WTC11 (cell line): Measurements from ENCODE around the gene NUDT22. TPM values are rescaled to one million over a fixed set of nuclear protein-coding genes. Genes with fewer than 3 reads are reported as not detected.
A peak's percentile ranks its signal among the peaks of the same experiment; 100 is the strongest.

Experiments used
- CBFB ChIP-seq: sonication (generic); formaldehyde crosslinking; IDR thresholded peaks from 2 replicates; pipeline ENCODE4 v1.8.1; 2022; ENCODE audit warnings: mild to moderate bottlenecking, low read depth, missing genetic modification reagents
- CREM ChIP-seq: sonication (generic); formaldehyde crosslinking; IDR thresholded peaks from 2 replicates; pipeline ENCODE4 v1.8.1; 2022; ENCODE audit warnings: mild to moderate bottlenecking, missing genetic modification reagents, moderate library complexity
- GRHL2 ChIP-seq: fragments of 250-450 bp; sonication (Bioruptor Pico); IDR thresholded peaks from 2 replicates; pipeline ENCODE4 v1.8.0; 2022; ENCODE audit warnings: mild to moderate bottlenecking, moderate library complexity; ENCODE audit not compliant: insufficient replicate concordance, severe bottlenecking
- KAT7 ChIP-seq: sonication (generic); formaldehyde crosslinking; IDR thresholded peaks from 2 replicates; pipeline ENCODE4 v1.8.1; 2023; ENCODE audit warnings: missing genetic modification reagents, mild to moderate bottlenecking, borderline replicate concordance
- NFYB ChIP-seq: sonication (generic); formaldehyde crosslinking; conservative IDR thresholded peaks from 2 replicates; pipeline ENCODE4 v1.8.0; 2022; ENCODE audit warnings: low read depth, missing genetic modification reagents
- NR1H2 ChIP-seq: sonication (generic); formaldehyde crosslinking; IDR thresholded peaks from 2 replicates; pipeline ENCODE4 v1.9.0; 2021; ENCODE audit warnings: mild to moderate bottlenecking, moderate library complexity, missing genetic modification reagents
- NR3C1 ChIP-seq: sonication (generic); formaldehyde crosslinking; conservative IDR thresholded peaks from 2 replicates; pipeline ENCODE4 v1.8.1; 2023; ENCODE audit warnings: low read depth, mild to moderate bottlenecking, missing genetic modification reagents
- PRRX2 ChIP-seq: fragments of 250-450 bp; sonication (Bioruptor Pico); IDR thresholded peaks from 2 replicates; pipeline ENCODE4 v1.8.0; 2021; ENCODE audit warnings: mild to moderate bottlenecking
- RORB ChIP-seq: fragments of 250-450 bp; sonication (Bioruptor Pico); IDR thresholded peaks from 2 replicates; pipeline ENCODE4 v1.9.0; 2021; ENCODE audit warnings: mild to moderate bottlenecking
- SMAD4 ChIP-seq: sonication (generic); formaldehyde crosslinking; IDR thresholded peaks from 2 replicates; pipeline ENCODE4 v1.8.0; 2022; ENCODE audit warnings: mild to moderate bottlenecking, missing genetic modification reagents
- TCF7 ChIP-seq: sonication (generic); formaldehyde crosslinking; IDR thresholded peaks from 2 replicates; pipeline ENCODE4 v1.8.0; 2022; ENCODE audit warnings: mild to moderate bottlenecking, low read depth, missing genetic modification reagents, moderate library complexity
- ZBTB21 ChIP-seq: sonication (generic); formaldehyde crosslinking; IDR thresholded peaks from 2 replicates; pipeline ENCODE4 v1.8.1; 2023; ENCODE audit warnings: mild to moderate bottlenecking, missing genetic modification reagents, borderline replicate concordance
- ZNF121 ChIP-seq: sonication (generic); formaldehyde crosslinking; IDR thresholded peaks from 2 replicates; pipeline ENCODE4 v1.8.0; 2023; ENCODE audit warnings: missing genetic modification reagents
- ZNF138 ChIP-seq: sonication (generic); formaldehyde crosslinking; conservative IDR thresholded peaks from 2 replicates; pipeline ENCODE4 v1.8.1; 2022; ENCODE audit warnings: mild to moderate bottlenecking, moderate library complexity, missing genetic modification reagents
- total RNA-seq: library from RNA; stranded (reverse); gene quantifications from 3 replicates; pipeline ENCODE4 v1.2.3, GENCODE V29; 2021
- TF ChIP-seq, protein P1 (sequence below): sonication (generic); formaldehyde crosslinking; IDR thresholded peaks from 2 replicates; pipeline ENCODE4 v1.8.0; 2022; ENCODE audit warnings: mild to moderate bottlenecking, missing genetic modification reagents
- TF ChIP-seq, protein P2 (sequence below): fragments of 250-450 bp; sonication (Bioruptor Pico); IDR thresholded peaks from 2 replicates; pipeline ENCODE4 v1.9.0; 2021; ENCODE audit warnings: mild to moderate bottlenecking
- TF ChIP-seq, protein P3 (sequence below): sonication (generic); formaldehyde crosslinking; IDR thresholded peaks from 2 replicates; pipeline ENCODE4 v1.8.1; 2023; ENCODE audit warnings: mild to moderate bottlenecking, missing genetic modification reagents
- TF ChIP-seq, protein P4 (sequence below): sonication (generic); formaldehyde crosslinking; IDR thresholded peaks from 2 replicates; pipeline ENCODE4 v1.8.0; 2022; ENCODE audit warnings: mild to moderate bottlenecking, missing genetic modification reagents
- TF ChIP-seq, protein P5 (sequence below): sonication (generic); formaldehyde crosslinking; IDR thresholded peaks from 2 replicates; pipeline ENCODE4 v1.8.1; 2023; ENCODE audit warnings: mild to moderate bottlenecking, missing genetic modification reagents, moderate library complexity
- TF ChIP-seq, protein P6 (sequence below): sonication (generic); formaldehyde crosslinking; IDR thresholded peaks from 2 replicates; pipeline ENCODE4 v1.8.1; 2023; ENCODE audit warnings: mild to moderate bottlenecking, missing genetic modification reagents, moderate library complexity
- TF ChIP-seq, protein P7 (sequence below): sonication (generic); formaldehyde crosslinking; IDR thresholded peaks from 2 replicates; pipeline ENCODE4 v1.8.0; 2022; ENCODE audit warnings: mild to moderate bottlenecking, missing genetic modification reagents
- TF ChIP-seq, protein P8 (sequence below): fragments of 250-450 bp; sonication (Bioruptor Pico); IDR thresholded peaks from 2 replicates; pipeline ENCODE4 v1.9.0; 2021; ENCODE audit warnings: moderate library complexity, mild to moderate bottlenecking, inconsistent platforms, borderline replicate concordance
- TF ChIP-seq, protein P9 (sequence below): sonication (generic); formaldehyde crosslinking; IDR thresholded peaks from 2 replicates; pipeline ENCODE4 v1.8.0; 2023; ENCODE audit warnings: missing genetic modification reagents, mild to moderate bottlenecking, borderline replicate concordance

NUDT22 gene
- total RNA-seq, 1 experiment from 2014 or later: 64.4 TPM

DNA sequence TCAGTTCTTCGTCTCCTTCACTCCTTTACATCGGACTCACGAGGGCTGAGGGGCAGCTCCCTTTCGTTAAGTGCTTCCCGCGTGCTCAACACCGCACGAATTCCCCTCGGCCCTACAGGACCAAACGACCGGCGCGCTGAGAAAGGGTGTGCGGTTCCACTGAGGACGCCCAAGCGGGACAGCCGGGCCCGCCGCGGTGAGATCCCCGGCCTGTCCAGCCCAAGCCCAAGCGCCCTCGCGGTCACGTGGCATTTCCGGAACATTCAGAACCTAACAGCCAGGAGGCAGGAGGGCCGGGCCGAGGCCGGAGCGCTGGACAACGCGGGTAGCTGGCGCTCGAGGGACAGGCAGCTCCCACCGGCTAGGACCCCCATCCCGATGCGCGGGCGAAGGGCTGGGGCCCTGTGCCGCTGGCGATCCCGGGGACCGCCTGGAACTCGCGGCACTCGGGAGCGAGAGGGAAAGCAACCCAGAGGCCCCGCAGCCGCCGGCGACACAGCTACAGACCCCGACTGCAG lies 40.8 kb upstream of the NUDT22 start (continued):
- TF ChIP-seq, protein P1, sequence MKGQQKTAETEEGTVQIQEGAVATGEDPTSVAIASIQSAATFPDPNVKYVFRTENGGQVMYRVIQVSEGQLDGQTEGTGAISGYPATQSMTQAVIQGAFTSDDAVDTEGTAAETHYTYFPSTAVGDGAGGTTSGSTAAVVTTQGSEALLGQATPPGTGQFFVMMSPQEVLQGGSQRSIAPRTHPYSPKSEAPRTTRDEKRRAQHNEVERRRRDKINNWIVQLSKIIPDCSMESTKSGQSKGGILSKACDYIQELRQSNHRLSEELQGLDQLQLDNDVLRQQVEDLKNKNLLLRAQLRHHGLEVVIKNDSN (CRISPR knock-in tag): peak; percentile 96
- TF ChIP-seq ZNF138 (CRISPR knock-in tag) (peak; percentile 69; the same call in 1 of the 2 replicates), SMAD4 (CRISPR knock-in tag) (no peak), PRRX2 (CRISPR knock-in tag) (0 out of 2 replicates have a peak, but pooled peaks have one; percentile 85), ZBTB21 (CRISPR knock-in tag) (peak; percentile 63; the same call in 1 of the 2 replicates), NR1H2 (CRISPR knock-in tag) (peak; percentile 68), KAT7 (CRISPR knock-in tag) (peak; percentile 91; the same call in 1 of the 2 replicates), CREM (CRISPR knock-in tag) (peak; percentile 83), GRHL2 (no peak), NR3C1 (no peak), NFYB (CRISPR knock-in tag) (no peak), TCF7 (peak; percentile 88; the same call in 1 of the 2 replicates), CBFB (CRISPR knock-in tag) (no peak), ZNF121 (0 out of 2 replicates have a peak, but pooled peaks have one; percentile 26), RORB (no peak)
- TF ChIP-seq, protein P2, sequence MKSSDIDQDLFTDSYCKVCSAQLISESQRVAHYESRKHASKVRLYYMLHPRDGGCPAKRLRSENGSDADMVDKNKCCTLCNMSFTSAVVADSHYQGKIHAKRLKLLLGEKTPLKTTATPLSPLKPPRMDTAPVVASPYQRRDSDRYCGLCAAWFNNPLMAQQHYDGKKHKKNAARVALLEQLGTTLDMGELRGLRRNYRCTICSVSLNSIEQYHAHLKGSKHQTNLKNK (CRISPR knock-in tag): no peak
- TF ChIP-seq, protein P3, sequence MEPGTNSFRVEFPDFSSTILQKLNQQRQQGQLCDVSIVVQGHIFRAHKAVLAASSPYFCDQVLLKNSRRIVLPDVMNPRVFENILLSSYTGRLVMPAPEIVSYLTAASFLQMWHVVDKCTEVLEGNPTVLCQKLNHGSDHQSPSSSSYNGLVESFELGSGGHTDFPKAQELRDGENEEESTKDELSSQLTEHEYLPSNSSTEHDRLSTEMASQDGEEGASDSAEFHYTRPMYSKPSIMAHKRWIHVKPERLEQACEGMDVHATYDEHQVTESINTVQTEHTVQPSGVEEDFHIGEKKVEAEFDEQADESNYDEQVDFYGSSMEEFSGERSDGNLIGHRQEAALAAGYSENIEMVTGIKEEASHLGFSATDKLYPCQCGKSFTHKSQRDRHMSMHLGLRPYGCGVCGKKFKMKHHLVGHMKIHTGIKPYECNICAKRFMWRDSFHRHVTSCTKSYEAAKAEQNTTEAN: peak; percentile 97
- TF ChIP-seq, protein P4, sequence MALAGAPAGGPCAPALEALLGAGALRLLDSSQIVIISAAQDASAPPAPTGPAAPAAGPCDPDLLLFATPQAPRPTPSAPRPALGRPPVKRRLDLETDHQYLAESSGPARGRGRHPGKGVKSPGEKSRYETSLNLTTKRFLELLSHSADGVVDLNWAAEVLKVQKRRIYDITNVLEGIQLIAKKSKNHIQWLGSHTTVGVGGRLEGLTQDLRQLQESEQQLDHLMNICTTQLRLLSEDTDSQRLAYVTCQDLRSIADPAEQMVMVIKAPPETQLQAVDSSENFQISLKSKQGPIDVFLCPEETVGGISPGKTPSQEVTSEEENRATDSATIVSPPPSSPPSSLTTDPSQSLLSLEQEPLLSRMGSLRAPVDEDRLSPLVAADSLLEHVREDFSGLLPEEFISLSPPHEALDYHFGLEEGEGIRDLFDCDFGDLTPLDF (CRISPR knock-in tag): peak; percentile 58; the same call in 1 of the 2 replicates
- TF ChIP-seq, protein P5, sequence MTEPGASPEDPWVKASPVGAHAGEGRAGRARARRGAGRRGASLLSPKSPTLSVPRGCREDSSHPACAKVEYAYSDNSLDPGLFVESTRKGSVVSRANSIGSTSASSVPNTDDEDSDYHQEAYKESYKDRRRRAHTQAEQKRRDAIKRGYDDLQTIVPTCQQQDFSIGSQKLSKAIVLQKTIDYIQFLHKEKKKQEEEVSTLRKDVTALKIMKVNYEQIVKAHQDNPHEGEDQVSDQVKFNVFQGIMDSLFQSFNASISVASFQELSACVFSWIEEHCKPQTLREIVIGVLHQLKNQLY (CRISPR knock-in tag): peak; percentile 69; the same call in 1 of the 2 replicates
- TF ChIP-seq, protein P6, sequence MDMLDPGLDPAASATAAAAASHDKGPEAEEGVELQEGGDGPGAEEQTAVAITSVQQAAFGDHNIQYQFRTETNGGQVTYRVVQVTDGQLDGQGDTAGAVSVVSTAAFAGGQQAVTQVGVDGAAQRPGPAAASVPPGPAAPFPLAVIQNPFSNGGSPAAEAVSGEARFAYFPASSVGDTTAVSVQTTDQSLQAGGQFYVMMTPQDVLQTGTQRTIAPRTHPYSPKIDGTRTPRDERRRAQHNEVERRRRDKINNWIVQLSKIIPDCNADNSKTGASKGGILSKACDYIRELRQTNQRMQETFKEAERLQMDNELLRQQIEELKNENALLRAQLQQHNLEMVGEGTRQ (CRISPR knock-in tag): peak; percentile 95
- TF ChIP-seq, protein P7, sequence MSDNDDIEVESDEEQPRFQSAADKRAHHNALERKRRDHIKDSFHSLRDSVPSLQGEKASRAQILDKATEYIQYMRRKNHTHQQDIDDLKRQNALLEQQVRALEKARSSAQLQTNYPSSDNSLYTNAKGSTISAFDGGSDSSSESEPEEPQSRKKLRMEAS (CRISPR knock-in tag): peak; percentile 98
- TF ChIP-seq, protein P8, sequence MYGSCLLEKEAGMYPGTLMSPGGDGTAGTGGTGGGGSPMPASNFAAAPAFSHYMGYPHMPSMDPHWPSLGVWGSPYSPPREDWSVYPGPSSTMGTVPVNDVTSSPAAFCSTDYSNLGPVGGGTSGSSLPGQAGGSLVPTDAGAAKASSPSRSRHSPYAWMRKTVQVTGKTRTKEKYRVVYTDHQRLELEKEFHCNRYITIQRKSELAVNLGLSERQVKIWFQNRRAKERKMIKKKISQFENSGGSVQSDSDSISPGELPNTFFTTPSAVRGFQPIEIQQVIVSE (CRISPR knock-in tag): no peak
- TF ChIP-seq, protein P9, sequence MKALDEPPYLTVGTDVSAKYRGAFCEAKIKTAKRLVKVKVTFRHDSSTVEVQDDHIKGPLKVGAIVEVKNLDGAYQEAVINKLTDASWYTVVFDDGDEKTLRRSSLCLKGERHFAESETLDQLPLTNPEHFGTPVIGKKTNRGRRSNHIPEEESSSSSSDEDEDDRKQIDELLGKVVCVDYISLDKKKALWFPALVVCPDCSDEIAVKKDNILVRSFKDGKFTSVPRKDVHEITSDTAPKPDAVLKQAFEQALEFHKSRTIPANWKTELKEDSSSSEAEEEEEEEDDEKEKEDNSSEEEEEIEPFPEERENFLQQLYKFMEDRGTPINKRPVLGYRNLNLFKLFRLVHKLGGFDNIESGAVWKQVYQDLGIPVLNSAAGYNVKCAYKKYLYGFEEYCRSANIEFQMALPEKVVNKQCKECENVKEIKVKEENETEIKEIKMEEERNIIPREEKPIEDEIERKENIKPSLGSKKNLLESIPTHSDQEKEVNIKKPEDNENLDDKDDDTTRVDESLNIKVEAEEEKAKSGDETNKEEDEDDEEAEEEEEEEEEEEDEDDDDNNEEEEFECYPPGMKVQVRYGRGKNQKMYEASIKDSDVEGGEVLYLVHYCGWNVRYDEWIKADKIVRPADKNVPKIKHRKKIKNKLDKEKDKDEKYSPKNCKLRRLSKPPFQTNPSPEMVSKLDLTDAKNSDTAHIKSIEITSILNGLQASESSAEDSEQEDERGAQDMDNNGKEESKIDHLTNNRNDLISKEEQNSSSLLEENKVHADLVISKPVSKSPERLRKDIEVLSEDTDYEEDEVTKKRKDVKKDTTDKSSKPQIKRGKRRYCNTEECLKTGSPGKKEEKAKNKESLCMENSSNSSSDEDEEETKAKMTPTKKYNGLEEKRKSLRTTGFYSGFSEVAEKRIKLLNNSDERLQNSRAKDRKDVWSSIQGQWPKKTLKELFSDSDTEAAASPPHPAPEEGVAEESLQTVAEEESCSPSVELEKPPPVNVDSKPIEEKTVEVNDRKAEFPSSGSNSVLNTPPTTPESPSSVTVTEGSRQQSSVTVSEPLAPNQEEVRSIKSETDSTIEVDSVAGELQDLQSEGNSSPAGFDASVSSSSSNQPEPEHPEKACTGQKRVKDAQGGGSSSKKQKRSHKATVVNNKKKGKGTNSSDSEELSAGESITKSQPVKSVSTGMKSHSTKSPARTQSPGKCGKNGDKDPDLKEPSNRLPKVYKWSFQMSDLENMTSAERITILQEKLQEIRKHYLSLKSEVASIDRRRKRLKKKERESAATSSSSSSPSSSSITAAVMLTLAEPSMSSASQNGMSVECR (CRISPR knock-in tag): peak; percentile 90; the same call in 1 of the 2 replicates
